Measurements from ENCODE around the gene MIX23. TPM values are rescaled to one million over a fixed set of nuclear protein-coding genes. Genes with fewer than 3 reads are reported as not detected.

Gene MIX23
- total and polyA plus RNA-seq, 7 donors: 34.9 to 134 (median 50.3) TPM

- ATAC-seq (no peak), DNase-seq (no peak)
- intact Hi-C loops (cut with DNase I): no loop called here
- TF ChIP-seq CTCF (IDR thresholded peaks at IDR 0.05): no peak
- no peaks in the 10 kb centered on the region for H3K9me3 ChIP-seq
- no peaks in the 10 kb centered on the region for H3K4me1 ChIP-seq
- no peak overlapping the region for H3K27ac ChIP-seq
- no peak overlapping the region for H3K4me3 ChIP-seq
- H3K36me3 ChIP-seq (ENCODE audit: insufficient read depth in 1 of 2, low read depth in 1 of 2): peaks cover 0 to 5% of the 10 kb centered on the region in 2 donors
- H3K27me3 ChIP-seq (ENCODE audit: insufficient read depth in 3 of 3, low read length in 2 of 3): no peaks in the 10 kb centered on the region
Observed at GRCh38 chr3:122396511-122396910, 13.5 kb upstream of the MIX23 start.

DNA sequence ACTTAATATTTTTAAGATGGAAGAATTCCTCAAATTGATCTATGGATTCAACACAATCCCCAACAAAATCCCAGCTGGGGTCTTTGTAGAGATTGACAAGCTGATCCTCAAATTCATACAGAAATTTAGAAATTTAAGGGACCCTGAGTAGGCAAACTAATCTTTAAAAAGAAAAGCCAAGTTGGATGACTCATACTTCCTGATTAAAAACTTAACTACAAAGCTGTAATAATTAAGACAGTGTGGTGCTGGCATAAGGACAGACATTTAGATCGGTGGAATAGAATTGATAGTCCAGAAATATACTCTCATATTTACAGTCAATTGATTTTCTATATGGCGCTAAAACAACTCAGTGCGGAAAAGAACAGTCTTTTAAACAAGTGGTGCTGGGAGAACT, 12.6 kb upstream of the MIX23 start:
- Histone ChIP-seq H3K4me1 (no peaks in the 10 kb centered on the region), H3K4me3 (no peak overlapping the region), H3K27ac (no peak overlapping the region), H3K9me3 (no peaks in the 10 kb centered on the region), H3K36me3 (ENCODE audit: insufficient read depth in 1 of 2, low read depth in 1 of 2) (peaks cover 0 to 5% of the 10 kb centered on the region in 2 donors), H3K27me3 (ENCODE audit: insufficient read depth in 3 of 3, low read length in 2 of 3) (no peaks in the 10 kb centered on the region)
- ATAC-seq (no peak), DNase-seq (no peak)
- intact Hi-C loops (cut with DNase I): no loop called here
- WGBS, 3 donors: 58 to 62% (median 62%) methylated on average over 3 of the region's 3 CpGs
- no peak for TF ChIP-seq CTCF (IDR thresholded peaks at IDR 0.05)

GRCh38 chr3:122394173-122394572, 11.1 kb upstream of the MIX23 start:
- intact Hi-C loops (cut with DNase I): loop anchor here in 1 of 2 donors (5.0 kb wide), 1 partner anchor 168 kb away; the partner anchor contains the start of genes DTX3L and PARP9
- ATAC-seq: no peak
- WGBS, 3 donors: 72 to 82% (median 73%) methylated on average over 1 of the region's 1 CpG

DNA sequence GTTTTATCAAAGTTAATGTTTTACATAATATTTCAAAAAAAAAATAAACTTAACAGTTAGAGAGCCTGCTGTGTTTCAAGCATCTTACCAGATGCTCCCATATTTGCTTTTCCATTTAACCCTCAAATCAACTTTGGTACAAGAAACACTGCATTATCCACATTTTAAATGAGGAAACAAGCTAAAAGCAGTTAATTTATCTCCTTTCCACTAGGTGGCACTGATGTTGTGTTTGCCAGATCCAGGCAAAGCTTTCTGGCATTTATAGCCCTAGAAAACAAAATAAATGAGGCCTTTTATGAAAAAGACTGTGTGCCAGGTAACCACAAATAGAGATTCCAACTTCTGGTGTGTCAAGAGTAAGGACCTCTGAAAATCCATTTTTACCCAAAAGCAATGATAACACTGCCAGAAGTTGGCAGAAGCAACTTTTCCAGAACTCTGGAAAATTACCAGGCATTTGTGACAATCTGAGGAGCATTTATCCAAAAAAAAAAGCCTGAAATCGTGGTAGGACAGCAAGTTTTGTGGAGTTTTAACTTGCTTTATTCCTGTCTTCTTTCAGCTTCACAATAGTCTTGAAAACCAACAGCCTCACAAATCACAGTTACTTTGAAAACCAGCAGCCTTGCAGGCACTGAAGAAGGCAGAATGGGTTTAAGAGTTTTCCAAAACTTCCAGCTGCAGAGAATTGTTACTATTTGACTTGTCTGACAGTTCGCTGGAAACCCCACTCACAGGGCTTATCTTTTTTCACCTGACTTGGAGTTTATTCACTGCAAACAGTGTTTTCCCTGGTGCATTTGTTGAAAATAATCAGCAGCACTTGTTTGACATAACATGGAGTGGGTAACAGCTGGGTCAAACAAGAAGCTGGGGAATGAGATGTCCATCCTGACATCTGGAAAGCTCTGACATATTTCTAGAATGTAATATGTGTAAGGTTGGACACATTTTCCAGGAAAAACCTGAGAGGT, 10.1 kb upstream of the MIX23 start:
- intact Hi-C loops (cut with DNase I): loop anchor here in 1 of 2 donors (2.0 to 5.0 kb wide), 2 partner anchors 169 to 286 kb away; partner anchors contain the start of genes DTX3L and PARP9
- no peak overlapping the region for H3K27ac ChIP-seq
- WGBS, 3 donors: 30 to 38% (median 38%) methylated on average over 2 of the region's 2 CpGs

More at GRCh38 chr3:122394173-122394572, 11.1 kb upstream of the MIX23 start:
- Histone ChIP-seq H3K4me1 (no peaks in the 10 kb centered on the region), H3K36me3 (ENCODE audit: insufficient read depth in 1 of 2, low read depth in 1 of 2) (peaks cover 0 to 5% of the 10 kb centered on the region in 2 donors), H3K4me3 (no peak overlapping the region), H3K27me3 (ENCODE audit: insufficient read depth in 3 of 3, low read length in 2 of 3) (no peaks in the 10 kb centered on the region), H3K9me3 (no peaks in the 10 kb centered on the region), H3K27ac (no peak overlapping the region)
- DNase-seq: no peak
- TF ChIP-seq CTCF (IDR thresholded peaks at IDR 0.05): no peak

More for the DNA sequence above, 10.1 kb upstream of the MIX23 start:
- DNase-seq (no peak), ATAC-seq (peak in 3 of 4 donors; percentile 43 to 76 (median 48))
- Histone ChIP-seq H3K4me1 (no peaks in the 10 kb centered on the region), H3K36me3 (ENCODE audit: insufficient read depth in 1 of 2, low read depth in 1 of 2) (peaks cover 0 to 5% of the 10 kb centered on the region in 2 donors), H3K4me3 (no peak overlapping the region), H3K9me3 (no peaks in the 10 kb centered on the region), H3K27me3 (ENCODE audit: insufficient read depth in 3 of 3, low read length in 2 of 3) (no peaks in the 10 kb centered on the region)
- peak; percentile 83 for TF ChIP-seq CTCF (IDR thresholded peaks at IDR 0.05)

Measured in psoas muscle (tissue), 8 donors.